ENCODE data around the gene GNAL.

DNA sequence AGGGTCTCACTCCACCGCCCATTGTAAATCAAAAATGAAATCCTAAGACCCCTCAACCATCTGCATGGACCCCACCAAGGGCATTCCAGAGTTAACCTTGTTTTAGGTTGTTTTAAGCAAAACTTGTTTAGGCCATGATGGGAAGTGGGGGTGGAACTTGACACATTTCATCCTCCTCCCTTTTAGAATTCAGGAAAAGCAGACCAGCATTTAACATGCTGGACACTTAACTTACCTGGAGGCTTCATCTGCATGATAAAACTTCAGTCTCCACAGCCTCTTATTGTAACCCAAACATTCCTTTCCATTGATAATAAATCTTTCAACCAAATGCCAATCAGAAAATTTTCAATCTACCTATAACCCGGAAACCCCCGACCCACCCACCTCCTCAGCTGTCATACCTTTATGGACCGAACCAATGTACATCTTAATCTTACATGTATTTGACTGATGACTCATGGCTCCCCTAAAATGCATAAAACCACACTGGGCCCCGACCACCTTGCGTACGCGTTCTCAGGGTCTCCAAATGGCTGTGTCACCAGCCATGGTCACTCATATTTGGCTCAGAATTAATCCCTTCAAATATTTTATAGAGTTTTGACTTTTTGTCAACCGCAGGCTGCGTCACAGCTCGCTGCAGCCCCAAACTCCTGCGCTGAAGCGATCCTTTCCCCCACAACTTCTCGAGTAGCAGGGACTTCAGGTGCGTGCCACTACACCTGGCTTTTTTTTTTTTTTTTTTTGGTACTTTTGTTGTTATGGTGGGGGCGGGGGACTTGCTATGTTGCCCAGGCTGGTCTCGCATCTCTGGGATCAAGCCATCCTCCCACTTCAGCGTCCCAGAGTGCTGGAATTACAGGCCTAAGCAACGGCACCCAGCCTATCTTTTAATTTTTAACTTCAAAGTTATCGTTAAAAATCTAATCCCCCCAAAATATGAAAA, 218.1 kb downstream of the GNAL start:
- TF ChIP-seq, protein P1, sequence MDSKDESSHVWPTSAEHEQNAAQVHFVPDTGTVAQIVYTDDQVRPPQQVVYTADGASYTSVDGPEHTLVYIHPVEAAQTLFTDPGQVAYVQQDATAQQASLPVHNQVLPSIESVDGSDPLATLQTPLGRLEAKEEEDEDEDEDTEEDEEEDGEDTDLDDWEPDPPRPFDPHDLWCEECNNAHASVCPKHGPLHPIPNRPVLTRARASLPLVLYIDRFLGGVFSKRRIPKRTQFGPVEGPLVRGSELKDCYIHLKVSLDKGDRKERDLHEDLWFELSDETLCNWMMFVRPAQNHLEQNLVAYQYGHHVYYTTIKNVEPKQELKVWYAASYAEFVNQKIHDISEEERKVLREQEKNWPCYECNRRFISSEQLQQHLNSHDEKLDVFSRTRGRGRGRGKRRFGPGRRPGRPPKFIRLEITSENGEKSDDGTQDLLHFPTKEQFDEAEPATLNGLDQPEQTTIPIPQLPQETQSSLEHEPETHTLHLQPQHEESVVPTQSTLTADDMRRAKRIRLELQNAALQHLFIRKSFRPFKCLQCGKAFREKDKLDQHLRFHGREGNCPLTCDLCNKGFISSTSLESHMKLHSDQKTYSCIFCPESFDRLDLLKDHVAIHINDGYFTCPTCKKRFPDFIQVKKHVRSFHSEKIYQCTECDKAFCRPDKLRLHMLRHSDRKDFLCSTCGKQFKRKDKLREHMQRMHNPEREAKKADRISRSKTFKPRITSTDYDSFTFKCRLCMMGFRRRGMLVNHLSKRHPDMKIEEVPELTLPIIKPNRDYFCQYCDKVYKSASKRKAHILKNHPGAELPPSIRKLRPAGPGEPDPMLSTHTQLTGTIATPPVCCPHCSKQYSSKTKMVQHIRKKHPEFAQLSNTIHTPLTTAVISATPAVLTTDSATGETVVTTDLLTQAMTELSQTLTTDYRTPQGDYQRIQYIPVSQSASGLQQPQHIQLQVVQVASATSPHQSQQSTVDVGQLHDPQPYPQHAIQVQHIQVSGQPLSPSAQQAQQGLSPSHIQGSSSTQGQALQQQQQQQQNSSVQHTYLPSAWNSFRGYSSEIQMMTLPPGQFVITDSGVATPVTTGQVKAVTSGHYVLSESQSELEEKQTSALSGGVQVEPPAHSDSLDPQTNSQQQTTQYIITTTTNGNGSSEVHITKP (tag by site-specific recombination; IDR thresholded peaks at IDR 0.05), result peak; percentile 14; the same call in 1 of the 2 replicates
- TF ChIP-seq REST (tag by site-specific recombination; IDR thresholded peaks at IDR 0.05) (no peak), CTCF (tag by site-specific recombination; IDR thresholded peaks at IDR 0.05) (no peak), IKZF3 (tag by site-specific recombination; IDR thresholded peaks at IDR 0.05) (no peak), PBX3 (CRISPR knock-in tag; IDR thresholded peaks at IDR 0.05) (no peak), SETDB1 (IDR thresholded peaks at IDR 0.05; ENCODE audit: insufficient read length, low read length) (no peak), ZBTB26 (tag by site-specific recombination; optimal IDR thresholded peaks at IDR 0.05) (no peak), ZFP3 (tag by site-specific recombination; IDR thresholded peaks at IDR 0.05; ENCODE audit: low read depth) (no peak), ZBTB11 (tag by site-specific recombination; conservative IDR thresholded peaks at IDR 0.05; ENCODE audit: low read depth) (no peak), ZNF398 (tag by site-specific recombination; IDR thresholded peaks at IDR 0.05) (no peak), PRDM4 (tag by site-specific recombination; IDR thresholded peaks at IDR 0.05) (no peak)
- TF ChIP-seq, protein P2, sequence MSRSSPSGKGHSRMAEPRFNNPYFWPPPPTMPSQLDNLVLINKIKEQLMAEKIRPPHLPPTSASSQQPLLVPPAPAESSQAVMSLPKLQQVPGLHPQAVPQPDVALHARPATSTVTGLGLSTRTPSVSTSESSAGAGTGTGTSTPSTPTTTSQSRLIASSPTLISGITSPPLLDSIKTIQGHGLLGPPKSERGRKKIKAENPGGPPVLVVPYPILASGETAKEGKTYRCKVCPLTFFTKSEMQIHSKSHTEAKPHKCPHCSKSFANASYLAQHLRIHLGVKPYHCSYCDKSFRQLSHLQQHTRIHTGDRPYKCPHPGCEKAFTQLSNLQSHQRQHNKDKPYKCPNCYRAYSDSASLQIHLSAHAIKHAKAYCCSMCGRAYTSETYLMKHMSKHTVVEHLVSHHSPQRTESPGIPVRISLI (tag by site-specific recombination; IDR thresholded peaks at IDR 0.05), result no peak
- TF ChIP-seq, protein P3, sequence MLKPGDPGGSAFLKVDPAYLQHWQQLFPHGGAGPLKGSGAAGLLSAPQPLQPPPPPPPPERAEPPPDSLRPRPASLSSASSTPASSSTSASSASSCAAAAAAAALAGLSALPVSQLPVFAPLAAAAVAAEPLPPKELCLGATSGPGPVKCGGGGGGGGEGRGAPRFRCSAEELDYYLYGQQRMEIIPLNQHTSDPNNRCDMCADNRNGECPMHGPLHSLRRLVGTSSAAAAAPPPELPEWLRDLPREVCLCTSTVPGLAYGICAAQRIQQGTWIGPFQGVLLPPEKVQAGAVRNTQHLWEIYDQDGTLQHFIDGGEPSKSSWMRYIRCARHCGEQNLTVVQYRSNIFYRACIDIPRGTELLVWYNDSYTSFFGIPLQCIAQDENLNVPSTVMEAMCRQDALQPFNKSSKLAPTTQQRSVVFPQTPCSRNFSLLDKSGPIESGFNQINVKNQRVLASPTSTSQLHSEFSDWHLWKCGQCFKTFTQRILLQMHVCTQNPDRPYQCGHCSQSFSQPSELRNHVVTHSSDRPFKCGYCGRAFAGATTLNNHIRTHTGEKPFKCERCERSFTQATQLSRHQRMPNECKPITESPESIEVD (tag by site-specific recombination; IDR thresholded peaks at IDR 0.05), result no peak

All from HEK293 (cell line).